ENCODE measurements around the gene UBA1. TPM values are rescaled to one million over a fixed set of nuclear protein-coding genes. Genes with fewer than 3 reads are reported as not detected.
A peak's percentile ranks its signal among the peaks of the same experiment; 100 is the strongest.

Gene UBA1
- total and polyA plus RNA-seq, 11 donors, result 86.9 to 171 (median 130) TPM

- ATAC-seq, result no peak
- peaks cover 0 to 55% (median 49%) of the 10 kb centered on the region in 9 donors for H3K36me3 ChIP-seq
- H3K4me3 ChIP-seq, result peak overlapping the region in 1 of 12 donors; percentile 93
- no peak for DNase-seq
- H3K9me3 ChIP-seq, result no peaks in the 10 kb centered on the region
- no peaks in the 10 kb centered on the region for H3K27me3 ChIP-seq
- TF ChIP-seq CTCF (IDR thresholded peaks at IDR 0.05), result no peak
- no peak for TF ChIP-seq POLR2A (IDR thresholded peaks at IDR 0.05)
- intact Hi-C loops (cut with DNase I), result no loop called here
- WGBS, 4 donors, result 81 to 88% (median 87%) methylated on average over 8 of the region's 8 CpGs
- H3K27ac ChIP-seq, result peak overlapping the region in 6 of 12 donors; percentile 95 to 99 (median 97)
- peaks cover 0 to 41% (median 15%) of the 10 kb centered on the region in 12 donors for H3K4me1 ChIP-seq
Measured at GRCh38 chrX:47216393-47216925, 22.8 kb downstream of the UBA1 start.

- intact Hi-C loops (cut with DNase I), result no loop called here
- WGBS, 4 donors, result 6 to 31% (median 12%) methylated on average over 22 of the region's 22 CpGs
- Histone ChIP-seq H3K4me3 (peak overlapping the region in 10 of 12 donors; percentile 9 to 100 (median 75)), H3K27ac (peak overlapping the region in 11 of 12 donors; percentile 62 to 99 (median 97)), H3K36me3 (peaks cover 0 to 47% (median 40%) of the 10 kb centered on the region in 9 donors), H3K27me3 (no peaks in the 10 kb centered on the region), H3K9me3 (no peaks in the 10 kb centered on the region), H3K4me1 (peaks cover 0 to 46% (median 15%) of the 10 kb centered on the region in 12 donors)
- peak in 1 of 5 donors; percentile 39 for DNase-seq
- peak in 3 of 4 donors; percentile 4 to 14 (median 8) for ATAC-seq
- TF ChIP-seq CTCF (IDR thresholded peaks at IDR 0.05) (no peak), POLR2A (IDR thresholded peaks at IDR 0.05) (no peak)
Measured at GRCh38 chrX:47217121-47217851, 23.7 kb downstream of the UBA1 start.

DNA sequence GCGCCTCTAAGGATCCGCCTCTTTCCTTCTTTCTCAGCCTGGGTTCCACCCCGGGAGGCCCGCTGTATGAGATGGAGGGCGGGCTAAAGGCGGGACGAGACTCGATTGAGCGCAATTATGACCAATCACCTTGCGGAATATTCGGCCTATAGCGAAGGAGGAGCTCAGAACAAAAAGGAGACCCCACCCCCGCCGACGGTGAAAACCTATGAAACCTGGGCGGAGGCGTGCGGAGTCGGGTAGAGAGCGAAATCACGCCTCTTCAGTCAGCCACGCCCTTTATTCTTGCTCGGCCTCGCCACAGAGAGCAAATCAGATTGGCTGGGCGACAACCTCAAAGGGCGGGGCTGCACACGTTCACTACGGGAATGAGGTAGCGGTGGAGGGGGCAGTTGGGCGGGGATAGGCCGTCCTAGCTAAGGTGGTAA, 24.2 kb downstream of the UBA1 start:
- peaks cover 0 to 41% (median 35%) of the 10 kb centered on the region in 9 donors for H3K36me3 ChIP-seq
- peak; percentile 95 to 99 (median 96) for DNase-seq
- 0 to 8% (median 0%) methylated on average over 29 to 31 of the region's 31 CpGs for WGBS, 4 donors
- H3K9me3 ChIP-seq, result no peaks in the 10 kb centered on the region
- peak overlapping the region; percentile 62 to 100 (median 87) for H3K4me3 ChIP-seq
- peak; percentile 87 to 93 (median 92) for ATAC-seq
- no peaks in the 10 kb centered on the region for H3K27me3 ChIP-seq
- intact Hi-C loops (cut with DNase I), result loop anchor here in 3 of 10 donors (2.0 kb wide), 1 partner anchor 15 kb away; the partner anchor contains the start of gene USP11 (in 3 of the 3)
- H3K27ac ChIP-seq, result peak overlapping the region; percentile 76 to 99 (median 98)
- TF ChIP-seq CTCF (IDR thresholded peaks at IDR 0.05), result no peak
- peak in 1 of 2 donors; percentile 13 for TF ChIP-seq POLR2A (IDR thresholded peaks at IDR 0.05)
- H3K4me1 ChIP-seq, result peaks cover 0 to 46% (median 15%) of the 10 kb centered on the region in 12 donors

Data from heart left ventricle (tissue), 16 donors.